Fibroblast of lung (primary cell): ENCODE data around the gene KIF13A.

Experiments used
- CTCF ChIP-seq, 2 donors: IDR thresholded peaks in 1 of 2; conservative IDR thresholded peaks in 1 of 2; 1 replicate in 1 of 2; 2 replicates in 1 of 2; pipeline ENCODE4 v1.5.1; 2011 to 2012; ENCODE audit warnings: low read length in 2 of 2, control low read depth in 1 of 2, inconsistent platforms in 1 of 2, low read depth in 1 of 2, mild to moderate bottlenecking in 1 of 2
- EZH2 ChIP-seq: IDR thresholded peaks from 2 replicates; pipeline ENCODE4 v1.5.1; 2012; ENCODE audit warnings: low read length, control low read depth, mild to moderate bottlenecking; ENCODE audit errors: missing control alignments

GRCh38 chr6:17866876-17867444 is 120.5 kb downstream of the KIF13A start:
- no peak for TF ChIP-seq CTCF (conservative IDR thresholded peaks at IDR 0.05 in 1 of 2, IDR thresholded peaks at IDR 0.05 in 1 of 2; ENCODE audit: low read depth in 1 of 2, low read length in 2 of 2)
- TF ChIP-seq EZH2: no peak
